ENCODE data around the gene PLCH2.

Gene PLCH2

DNA sequence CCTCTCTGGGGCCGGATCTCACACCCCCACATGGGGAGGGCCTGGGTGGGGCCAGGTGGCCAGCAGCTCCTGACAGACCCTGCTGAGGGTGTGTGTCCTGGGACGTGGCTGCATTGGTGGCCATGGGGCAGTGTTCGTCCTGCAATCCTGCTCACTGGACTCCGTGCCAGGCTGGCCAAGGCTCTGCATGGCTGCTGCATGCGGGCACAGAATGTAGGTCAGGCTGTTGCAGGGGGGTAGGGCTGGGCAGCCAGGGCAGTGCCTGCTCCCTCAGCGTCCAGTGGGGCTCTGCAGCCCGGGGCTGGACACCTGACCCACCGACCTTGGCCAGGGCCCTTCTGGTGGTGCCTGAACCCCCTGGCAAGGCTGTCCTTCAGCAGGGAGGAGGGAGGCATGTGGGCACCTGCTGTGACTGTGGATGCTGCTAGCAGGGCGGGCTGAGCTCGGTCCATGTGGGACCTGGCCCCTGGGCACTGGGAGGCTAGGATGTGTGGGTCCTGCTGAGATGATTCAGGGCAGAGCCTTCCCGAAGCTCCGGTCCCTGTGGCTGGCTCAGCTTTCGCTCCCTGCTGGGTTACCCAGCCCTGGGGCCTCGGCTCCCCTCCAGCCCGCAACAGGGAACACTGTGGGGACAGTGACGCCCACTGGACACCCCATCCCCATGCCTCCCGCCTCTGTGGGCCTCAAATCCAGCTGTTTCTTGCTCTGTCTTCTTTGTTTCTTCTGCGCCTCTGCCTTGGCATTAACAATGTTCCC, 14.9 kb upstream of the PLCH2 start:
- no peak for DNase-seq

DNA sequence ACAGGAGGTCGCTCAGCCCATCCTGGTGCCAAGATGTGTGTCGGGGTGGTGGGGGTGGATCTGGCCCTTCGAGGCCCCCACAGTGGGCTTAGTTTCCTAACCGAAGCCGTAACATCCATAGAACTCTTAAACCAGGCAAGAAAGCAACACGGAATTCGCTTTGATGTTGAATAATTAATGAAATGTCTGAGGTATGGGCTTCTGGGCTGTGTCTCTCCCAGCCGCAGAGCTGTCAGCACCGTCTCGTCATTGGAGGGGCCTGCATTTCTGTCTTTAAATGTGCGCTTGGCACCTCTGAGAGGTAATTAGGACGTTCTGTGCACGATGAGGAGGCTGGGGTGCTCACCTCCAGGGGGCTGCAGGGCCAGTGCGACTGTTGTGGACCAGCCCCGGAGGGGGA, 13.3 kb upstream of the PLCH2 start:
- DNase-seq: no peak

DNA sequence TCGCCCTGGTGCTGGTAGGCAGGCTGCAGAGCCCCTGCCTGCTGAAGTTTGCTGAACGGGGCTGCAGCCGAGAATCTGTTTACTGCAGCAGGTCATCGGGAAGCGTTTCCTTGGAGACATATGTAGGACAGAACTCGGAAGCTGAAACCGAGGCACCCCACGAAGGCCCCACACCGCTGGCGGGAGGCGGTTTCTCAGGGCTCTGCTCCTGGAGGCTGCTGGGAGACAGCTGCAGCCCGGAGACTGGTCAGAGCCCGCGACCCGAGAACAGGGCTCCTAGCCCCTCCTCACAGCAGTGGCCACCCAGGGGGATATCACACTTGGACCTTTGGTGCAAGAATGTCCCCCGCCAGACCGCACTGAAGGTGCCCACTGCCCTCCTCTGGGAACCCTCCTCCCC, 12.7 kb upstream of the PLCH2 start:
- DNase-seq: no peak

DNA sequence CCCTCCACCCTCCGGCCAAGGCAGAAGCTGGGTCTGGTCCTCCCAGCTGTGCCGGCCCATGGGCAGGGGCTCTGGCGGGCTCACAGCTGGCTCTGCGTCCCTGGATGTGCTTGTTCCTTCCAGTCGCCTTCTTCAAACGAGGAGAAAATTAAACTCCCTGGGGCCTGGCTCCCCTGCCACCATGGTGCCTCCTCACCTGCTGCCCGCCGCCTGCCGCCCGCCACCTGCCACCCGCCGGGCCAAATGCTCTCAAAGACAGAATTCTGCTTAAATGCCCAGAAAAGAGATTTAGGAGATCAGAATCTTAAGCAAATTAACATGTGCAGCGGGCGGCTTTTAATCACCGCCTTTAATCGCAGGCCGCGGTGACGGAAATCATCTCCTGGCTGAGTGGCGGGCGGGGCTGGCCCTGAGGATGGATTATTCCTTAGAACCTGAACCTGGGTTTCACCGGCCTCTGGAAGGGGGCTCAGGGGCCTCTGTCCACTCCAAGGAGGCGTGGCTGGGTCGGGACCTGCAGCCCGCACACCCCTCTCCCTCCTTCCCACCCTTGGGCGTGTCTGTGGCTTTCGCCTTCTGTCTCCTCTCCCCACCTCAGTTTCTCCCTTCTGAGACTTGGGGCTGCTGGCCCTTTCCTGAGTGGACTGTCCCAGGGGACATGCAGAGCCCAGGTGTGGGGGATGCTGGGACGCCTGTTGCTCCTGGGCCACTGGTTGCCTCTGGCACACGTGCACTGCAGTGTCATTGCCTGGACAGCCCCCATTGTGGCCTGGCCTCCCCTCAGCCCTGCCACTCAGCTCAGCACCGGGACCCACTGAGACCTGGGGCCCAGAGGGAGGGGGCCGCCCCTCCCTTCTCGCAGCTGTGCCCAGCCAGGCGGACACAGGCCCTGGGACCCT, 10.5 kb upstream of the PLCH2 start:
- DNase-seq: peak; percentile 74 to 84

DNA sequence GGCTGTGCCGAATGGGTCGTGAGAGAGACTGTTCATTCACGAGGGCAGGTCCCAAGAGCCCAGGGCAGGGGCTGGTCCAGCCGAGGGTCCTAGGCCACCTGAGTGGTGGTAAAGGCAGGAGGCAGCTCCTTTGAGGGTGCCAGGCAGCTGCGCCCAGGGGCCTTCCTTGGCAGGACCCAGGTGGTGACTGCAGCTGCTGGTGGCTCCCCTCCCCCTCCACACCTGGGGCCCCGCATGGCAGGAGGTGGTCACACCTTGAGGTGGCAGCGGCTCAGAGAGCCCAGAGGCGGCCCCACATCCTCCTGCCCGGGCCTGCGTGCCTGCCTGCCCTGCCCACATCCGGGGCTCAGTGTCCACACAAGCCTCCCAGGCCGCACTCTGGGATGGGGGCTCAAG, 9.8 kb upstream of the PLCH2 start:
- peak in 1 of 2 experiments; percentile 18 for DNase-seq

DNA sequence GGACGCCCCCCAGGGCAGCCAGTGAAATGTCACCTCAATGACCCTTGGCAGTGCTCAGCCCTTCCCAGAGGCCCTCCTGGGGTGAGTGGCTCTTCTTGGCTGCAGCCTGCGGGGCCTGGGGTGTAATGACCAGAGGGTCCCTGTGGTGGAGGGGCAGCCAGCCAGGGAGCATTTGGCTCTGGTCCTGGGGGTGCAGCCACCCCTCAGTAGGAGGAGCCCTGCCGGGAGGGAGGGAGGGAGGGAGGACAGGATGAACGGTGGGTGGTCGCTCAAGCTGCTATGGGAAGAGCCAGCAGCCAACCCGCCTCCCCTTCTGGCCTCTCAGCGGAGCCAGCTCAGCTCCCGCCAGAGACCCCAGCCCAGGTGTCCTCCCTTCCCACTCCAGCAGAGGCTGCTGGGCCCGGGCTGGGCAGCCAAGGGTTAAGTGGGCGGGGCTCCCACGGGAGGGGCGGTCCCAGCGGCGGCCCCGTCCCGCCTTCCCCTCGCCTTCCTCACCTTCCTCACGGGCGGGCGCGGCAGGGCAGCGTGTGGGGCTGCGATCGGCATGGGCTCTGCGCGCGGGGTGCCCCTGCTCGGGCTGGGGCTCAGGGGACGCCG, 9.0 kb upstream of the PLCH2 start:
- peak; percentile 34 to 62 for DNase-seq

DNA sequence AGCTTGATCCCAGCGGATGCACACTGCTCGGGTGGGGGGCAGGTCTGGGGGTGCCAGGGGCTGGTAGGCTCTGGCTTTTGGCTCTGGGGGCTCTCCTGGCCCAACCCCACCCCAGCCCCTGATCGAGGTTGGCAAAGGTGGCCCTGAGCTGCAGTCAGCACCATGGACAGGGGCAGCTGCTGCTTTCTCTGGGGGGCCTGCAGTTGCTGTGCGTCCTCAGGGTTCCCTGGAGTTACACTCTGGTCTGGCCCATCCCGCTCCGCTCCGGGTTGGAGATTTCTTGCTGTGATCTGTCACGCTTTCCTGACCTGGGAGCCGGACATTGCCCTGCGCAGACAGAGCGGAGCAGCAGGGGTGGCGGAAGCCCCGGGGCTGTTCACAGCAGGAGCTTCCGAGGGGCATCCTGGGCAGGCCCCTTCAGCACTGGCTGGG, 8.0 kb upstream of the PLCH2 start:
- no peak for DNase-seq

DNA sequence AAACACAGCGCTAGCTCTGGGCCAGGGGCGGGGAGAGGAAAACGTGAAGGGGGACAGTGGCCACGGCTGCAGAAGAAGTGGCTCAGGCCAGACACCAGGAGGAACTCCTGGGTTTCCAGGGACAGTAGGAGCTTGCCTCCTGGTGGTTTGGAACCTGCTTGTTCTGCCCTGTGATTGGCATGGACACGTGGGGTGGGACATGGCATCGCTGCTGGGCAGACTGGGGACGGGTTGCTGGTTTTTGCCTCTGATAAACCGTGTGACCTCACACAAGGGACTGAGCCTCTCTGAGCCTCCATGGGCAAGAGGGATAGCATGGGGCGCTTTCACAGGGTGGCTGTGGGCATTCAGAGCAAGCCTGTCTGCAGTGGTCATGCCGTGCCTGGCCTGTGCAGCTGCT, 7.5 kb upstream of the PLCH2 start:
- DNase-seq: peak in 1 of 2 experiments; percentile 33

DNA sequence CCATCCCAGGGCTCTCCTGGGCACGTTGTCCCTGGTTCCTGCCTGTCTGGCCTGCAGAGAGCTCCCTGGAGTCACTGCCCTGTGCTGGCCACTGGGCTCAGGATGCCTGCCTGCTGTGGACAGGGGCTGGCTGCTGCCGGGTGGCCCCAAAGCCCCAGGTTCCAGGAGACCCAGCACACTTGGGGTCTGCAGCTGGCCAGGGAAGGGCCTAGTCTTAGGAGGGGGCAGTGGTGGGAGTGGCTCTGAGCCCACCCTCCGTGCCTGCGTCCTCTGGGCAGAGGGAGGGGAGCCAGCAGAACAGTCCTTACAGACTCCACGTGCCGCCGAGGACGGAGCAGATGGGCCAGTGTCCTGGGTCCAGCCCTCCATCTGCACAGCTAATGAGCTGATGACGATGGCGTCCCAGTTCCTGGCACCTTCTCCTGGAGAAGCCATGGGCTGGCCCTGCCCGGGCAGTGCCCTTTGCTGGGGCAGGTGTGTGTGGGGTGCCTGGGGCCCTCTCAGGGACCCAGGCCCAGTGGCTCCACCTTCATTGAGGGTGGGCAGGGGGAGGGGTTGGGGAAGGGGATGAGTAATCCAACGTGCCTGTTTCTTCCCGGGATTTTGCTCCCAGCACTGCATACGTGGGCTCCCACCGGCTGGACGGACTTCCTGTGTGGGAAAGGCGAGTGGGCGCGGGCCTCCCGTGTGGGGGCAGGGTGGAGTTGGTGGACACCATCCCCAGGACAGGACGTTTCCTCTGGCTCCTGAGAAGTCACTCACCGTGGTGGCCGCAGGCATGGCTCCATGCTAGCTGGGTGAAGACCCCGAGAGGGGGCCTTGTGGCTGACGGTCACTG, 6.8 kb upstream of the PLCH2 start:
- peak in 1 of 2 experiments; percentile 59 for DNase-seq

DNA sequence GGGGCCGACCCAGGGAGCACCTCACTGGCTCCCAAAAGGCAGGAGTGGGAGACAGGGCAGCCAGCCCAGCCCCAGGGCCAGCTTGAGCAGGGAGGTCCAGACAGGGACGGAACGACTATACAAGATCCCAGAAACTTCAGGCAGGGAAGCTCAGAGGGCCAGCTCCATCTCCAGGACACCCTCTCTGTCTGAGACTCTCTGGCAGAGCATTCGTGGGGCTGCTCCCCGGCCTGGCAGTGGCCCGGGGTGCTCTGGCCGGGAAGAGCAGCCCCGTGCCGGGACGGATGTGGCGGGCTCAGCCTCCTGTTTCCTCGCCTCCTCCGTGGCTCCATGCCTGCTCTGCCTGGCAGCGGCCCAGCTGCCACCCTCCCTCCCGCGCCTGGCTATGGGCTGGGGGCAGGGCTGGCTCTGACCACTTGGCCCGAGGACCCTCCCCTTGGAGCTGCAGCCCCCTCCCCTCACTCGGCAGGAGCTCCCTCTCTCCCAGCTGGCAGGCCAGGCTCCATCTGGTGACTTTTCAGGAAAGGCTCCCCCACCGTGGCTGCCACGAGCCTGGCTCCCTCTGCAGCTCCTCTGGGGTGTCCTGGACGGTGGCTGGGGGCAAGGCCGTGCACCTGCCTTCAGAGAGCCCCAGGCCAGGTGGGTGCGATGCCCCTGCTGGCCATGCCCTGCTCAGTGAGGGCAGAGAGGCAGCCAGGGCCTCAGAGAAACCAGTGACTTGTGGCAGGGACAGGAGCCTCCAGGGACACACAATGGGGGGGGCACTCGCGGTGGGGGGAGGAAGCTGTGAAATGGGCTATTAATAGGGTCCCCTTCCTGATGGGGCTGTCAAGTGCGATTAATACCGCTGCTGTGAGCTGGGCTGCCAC, 5.6 kb upstream of the PLCH2 start:
- peak; percentile 87 to 92 for DNase-seq

DNA sequence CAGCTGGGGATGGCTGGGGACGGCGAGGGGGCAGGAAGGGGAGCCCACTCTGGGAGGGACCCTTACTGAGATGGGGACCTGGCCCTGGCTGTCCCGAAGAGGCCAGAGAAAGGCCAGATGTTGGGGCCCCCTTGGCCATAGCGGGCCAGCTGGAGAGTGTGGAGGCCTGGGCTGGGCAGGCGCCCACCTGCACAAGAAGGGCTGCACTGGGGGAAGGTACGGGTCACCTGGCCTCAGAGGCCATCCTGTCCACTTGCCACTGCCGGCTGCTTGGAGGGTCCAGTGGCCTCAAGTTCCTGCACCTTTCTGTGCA, 5.0 kb upstream of the PLCH2 start:
- no peak for DNase-seq

DNA sequence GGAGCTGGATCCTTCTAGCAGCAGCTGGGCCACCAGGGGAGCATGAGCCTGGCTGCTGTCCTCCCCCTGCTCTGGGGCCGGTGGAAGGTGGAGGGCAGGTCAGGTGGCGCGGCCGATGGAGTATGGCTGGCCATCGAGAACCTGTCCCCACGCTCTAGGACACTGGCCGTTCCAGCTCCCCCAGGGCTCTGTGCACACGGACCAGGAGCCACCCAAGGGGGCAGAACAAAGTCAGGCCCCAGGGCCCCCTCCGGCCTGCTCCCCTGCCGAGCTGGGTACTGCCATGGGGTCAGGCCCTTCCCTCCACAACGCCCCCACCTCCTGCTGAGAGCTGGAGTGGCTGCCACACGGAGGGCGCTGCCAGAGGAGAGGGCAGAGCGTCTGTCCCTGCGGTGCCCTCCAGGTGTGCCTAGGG, 4.5 kb upstream of the PLCH2 start:
- peak in 1 of 2 experiments; percentile 73 for DNase-seq

DNA sequence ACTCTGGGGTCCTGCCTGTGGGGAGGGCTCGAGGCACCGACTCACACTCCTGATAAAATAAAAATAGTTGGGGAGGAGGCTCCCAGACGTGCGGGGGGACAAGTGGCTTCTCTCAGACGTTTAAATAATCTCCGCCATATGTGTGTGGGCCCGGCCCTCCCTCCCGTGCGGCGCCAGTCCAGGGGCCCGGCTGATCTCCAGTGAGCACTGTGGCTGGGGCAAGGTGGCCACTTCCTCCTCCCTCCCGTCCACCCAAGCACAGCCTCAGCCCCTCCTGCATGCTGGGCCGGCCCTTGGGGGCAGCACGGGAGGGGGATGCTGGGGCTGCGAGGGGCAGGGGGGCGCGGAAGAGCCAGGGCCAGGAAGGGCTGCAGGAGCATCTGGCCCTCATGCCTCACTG, 4.0 kb upstream of the PLCH2 start:
- DNase-seq: peak; percentile 85 to 86

DNA sequence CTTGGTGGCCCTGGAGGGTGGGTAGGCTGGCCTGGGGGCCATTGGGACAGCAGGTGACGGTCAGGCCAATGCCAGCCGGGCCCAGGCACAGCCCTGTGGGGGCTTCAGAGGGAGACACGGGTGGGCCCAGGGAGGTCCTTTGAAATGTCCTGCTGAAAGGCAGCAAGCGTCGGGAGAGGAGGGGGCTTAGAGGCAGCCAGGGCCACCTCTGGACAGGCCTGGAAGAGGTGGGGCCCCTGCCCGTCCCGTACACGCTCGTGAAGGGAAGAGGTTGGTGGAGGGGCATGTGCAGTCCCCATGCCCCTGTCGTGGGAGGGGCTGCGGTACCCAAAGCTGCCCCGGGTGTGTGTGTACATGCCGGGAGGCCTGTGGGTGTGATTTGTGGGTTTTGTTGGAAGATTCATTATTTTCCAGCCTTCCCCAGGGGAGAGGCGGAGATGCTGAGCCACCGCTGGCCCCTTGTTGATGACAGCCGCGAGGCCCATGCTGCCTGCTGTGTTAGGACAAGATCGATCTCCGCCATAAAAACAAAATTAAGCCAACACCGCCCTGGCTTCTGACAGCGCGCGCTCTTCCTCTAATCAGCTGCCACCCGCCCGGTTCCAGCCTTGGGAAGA, 3.4 kb upstream of the PLCH2 start:
- no peak for DNase-seq

DNA sequence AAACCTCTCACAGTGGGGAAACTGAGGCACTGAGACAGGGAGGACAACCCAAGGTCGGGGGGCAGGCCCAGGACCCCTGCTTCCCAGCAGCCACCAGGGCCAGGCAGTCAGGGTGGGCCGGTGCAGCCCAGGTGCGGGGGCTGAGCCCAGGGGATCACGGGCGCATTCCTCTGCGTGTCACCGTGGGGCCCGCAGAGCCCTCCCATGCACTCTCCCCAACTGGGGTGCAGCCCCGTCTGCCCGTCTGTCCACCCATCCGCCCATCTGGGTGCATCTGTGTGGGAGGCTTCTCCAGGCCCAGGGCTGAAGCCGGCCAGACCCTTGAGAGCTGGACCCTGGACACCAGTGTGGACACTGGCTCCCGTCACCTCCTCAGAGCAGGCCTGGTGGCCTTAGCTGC, 2.9 kb upstream of the PLCH2 start:
- DNase-seq: no peak

DNA sequence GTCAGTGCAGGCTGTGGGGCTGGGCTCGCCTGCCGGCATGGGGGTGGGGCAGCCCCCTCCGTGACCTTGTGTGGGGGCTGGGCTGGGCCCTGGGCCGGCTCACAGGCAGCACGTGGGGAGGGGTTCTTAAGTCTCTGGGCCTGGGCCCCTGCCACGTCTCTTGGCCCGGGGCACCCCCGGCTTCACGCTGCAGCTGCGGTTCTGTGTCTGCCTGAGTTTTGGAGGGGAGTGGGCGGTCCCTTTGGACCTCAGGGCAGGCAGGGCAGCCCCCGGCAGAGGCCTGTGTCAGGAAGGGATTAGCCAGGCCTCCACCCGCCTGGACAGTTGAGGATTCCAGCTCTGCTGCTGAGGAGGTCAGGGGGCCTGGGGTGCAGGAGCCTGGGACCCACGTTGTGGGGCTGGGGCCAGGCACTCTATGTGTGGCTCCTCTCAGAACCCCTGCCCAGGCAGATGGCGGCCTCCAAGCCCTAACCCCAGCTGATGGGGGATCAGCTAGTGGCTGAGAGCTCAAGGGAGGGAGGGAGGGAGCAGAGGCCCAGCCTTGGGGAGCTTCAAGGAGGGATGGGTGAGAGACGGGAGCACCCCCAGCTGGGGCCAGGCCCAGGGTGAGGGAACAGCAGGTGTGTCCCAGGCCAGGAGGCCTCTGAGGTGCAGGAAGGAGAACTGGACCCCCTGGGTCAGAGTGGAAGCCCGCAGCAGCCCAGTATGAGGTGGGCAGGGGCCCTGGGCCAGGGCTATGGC, 1.8 kb upstream of the PLCH2 start:
- peak in 1 of 2 experiments; percentile 66 for DNase-seq

DNA sequence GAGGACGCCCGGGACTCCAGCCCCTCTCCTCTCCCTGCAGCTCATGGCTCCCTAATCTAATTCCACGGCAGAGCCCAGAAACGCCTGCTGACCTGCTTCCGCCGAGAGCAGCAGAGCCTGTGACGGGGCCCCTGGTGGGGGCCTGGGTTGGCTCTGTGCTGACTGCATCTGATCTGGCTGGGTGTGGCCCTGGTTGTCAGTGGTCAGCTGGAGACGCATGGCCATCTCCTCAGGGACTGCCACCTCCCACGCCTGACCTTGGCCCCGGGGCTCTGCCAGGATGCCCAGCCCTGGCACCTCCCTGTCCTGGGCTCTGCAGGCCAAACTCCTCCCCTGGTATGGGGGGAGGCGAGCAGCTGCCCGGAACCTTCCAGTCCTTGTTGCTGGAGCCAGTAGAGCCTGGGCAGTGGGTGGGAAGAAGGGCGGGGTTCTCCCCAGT, 1.1 kb upstream of the PLCH2 start:
- no peak for DNase-seq

DNA sequence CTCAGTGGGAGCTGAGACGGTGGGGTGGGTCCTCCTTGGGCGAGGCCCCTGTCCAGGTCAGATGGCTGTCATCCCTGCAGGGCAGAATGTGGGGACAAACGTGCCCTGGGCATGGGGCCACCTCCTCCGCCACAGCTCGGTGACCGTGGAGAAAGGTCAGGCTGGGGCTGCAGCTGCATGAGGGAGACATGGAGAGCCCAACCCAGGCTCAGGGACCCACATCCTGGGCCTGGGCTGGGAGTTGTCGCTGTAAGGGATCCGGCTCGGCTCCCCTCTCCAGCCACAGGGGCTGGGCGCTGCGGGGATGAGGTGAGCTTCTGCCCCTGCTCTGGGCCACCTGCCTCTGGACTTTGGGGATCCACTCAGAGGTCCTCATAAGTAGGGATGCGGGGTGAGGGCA, 518 bp upstream of the PLCH2 start:
- no peak for DNase-seq

DNA sequence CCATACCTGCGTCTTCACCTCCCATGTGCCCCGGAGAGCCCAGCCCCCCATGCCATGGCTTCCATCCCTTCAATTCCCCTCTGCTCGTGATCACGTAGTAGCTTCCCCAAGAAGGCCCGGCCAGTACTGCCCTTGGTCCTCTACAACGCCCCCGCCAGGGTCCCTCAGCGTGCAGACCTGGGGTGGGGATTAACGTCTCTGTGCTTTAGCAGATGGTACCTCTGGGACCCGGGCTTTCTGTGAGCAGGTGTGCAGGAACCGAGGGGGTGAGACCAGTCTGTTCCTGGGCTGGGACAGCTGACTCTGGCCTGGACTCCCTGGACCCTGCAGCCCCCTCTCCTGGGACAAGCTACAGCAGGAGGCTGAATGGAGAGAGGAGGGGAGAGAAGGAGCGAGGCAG, 1.2 kb downstream of the PLCH2 start:
- DNase-seq: peak; percentile 91 to 92

DNA sequence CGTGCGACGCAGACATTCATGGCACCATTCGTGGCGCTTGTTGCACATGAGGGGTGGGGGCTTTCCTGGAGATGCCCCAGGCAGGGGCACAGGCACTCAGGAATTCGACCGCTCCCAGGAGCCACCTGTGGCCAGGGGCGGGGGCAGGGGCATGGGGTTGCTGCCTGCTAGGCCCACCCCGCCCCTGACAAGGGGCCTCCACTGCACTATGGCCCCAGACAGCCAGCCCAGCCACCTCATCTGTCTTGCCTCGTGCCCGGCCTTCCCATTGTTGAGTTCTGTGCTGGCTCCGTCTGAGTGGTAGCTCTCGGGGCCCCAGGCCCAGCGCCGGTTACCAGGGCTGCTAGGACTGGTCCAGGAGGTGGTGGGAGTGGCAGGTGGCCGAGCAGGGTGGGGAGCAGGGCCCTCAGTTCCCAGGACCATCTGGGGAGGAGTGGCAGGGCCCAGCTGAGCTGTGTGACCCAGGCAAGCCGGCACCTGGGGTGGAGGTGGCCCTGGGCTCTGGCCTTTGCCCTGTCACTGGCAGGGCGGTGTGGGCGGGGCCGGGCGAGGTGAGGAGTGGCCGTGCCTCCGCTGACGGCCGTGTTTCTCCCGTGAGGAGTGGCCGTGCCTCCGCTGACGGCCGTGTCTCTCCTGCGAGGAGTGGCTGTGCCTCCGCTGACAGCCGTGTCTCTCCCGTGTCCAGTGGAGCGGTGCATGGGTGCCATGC, 1.9 kb downstream of the PLCH2 start:
- peak in 1 of 2 experiments; percentile 60 for DNase-seq

Data from NCI-H524 (cell line).